HG02623 (cell line): Measurements from ENCODE around the gene MSLN.
"Not testable (repeated sequence)": the region's sequence is repeated elsewhere in the genome, so short reads cannot be mapped to it uniquely, and the experiment has no call there.

Experiments
- ATAC-seq: cut with Tn5 transposase; IDR thresholded peaks from one replicate; pipeline ENCODE4 v1.9.1; 2021; ENCODE audit warnings: moderate library complexity; ENCODE audit not compliant: unreplicated experiment

The MSLN gene

GRCh38 chr16:754121-754607, 6.4 kb upstream of the MSLN start:
- not testable (repeated sequence) for ATAC-seq

DNA sequence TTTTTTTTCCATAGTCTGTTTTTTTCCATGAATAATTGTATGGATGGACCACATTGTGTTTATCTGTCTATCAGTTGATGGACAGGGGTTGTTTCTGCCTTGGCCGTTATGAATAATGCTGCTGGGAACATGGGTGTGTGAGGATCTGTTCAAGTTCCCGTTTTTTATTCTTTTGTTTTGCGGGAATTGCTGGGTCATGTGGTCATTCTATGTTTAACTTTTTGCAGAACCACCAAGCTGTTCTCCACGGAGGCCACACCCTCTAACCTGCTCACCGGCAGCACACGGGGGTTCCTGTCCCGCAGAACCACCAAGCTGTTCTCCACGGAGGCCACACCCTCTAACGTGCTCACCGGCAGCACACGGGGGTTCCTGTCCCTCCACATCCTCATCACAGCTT, 5.9 kb upstream of the MSLN start:
- ATAC-seq: no peak

DNA sequence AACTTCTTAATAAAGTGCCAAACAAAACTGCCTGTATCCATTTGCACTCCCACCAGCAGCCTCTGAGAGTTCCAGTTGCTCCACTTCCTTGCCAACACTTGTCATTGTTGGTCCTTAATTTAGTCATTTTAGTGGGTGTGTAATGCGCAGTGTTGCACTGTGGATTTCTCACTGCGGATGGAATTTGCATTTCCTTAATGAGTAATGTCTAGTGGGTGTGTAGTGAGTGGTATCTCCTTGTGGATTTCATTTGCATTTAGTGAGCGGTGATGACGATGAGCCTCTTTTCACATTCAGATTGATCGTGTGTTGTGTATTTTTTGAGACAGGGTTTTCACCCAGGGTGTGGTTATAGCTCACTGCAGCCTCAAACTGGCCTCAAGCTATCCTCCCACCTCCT, 4.1 kb upstream of the MSLN start:
- no peak for ATAC-seq

DNA sequence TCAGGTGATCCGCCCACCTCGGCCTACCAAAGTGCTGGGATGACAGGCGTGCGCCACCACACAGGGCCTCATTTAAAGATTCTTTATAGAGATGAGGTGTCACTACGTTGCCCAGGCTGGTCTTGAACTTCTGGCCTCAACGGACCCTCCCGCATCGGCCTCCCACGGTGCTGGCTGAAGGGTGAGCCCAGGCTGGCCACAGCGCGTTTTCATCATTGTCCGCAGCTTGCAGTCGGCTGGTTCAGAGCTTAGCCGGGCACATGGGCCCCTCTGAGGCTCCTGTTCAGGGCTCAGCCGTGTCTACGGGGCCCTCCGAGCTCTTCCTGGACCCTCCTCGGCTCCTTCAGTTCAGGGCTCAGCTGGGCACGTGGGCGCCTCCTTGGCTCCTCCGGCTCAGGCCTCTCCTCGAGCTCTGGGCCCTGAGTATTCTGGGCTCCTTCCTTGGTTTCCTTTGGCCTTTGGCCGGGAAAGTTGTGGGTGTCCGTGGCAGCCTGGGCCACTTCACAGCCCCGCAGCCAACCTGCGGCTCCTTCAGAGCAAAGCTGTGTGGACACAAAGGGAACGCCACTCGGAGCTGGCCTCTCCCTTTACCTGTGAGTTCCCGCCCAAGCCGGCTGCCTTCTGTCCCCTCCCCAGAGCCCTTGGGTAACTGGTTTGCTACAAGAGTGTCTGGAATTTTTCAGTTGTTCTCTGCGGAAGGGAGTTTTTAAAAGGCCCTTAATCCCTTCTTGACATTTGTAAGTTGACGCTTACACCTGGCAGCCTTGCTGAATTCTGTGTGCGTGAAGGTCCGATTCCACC, 1.2 kb upstream of the MSLN start:
- no peak for ATAC-seq

DNA sequence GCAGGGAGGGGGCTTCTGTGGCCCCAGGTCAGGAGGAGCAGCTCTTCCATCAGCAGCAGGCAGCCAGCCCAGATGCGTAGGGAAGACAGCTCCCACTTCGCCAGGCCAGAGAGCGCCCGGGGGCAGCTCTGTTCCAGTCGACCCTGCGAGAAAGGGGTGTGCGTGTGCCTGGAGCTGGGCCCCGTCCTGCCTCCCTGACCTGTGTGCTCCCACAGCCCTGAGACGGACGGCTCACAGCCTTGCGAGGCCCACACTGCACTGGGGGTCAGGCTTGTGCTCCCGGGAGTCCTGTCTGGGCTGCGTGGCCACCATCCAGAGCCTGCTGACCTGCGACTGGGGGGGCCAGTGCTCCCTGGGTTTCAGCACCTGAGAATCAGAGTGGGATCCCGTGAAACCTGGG, 469 bp upstream of the MSLN start:
- no peak for ATAC-seq

DNA sequence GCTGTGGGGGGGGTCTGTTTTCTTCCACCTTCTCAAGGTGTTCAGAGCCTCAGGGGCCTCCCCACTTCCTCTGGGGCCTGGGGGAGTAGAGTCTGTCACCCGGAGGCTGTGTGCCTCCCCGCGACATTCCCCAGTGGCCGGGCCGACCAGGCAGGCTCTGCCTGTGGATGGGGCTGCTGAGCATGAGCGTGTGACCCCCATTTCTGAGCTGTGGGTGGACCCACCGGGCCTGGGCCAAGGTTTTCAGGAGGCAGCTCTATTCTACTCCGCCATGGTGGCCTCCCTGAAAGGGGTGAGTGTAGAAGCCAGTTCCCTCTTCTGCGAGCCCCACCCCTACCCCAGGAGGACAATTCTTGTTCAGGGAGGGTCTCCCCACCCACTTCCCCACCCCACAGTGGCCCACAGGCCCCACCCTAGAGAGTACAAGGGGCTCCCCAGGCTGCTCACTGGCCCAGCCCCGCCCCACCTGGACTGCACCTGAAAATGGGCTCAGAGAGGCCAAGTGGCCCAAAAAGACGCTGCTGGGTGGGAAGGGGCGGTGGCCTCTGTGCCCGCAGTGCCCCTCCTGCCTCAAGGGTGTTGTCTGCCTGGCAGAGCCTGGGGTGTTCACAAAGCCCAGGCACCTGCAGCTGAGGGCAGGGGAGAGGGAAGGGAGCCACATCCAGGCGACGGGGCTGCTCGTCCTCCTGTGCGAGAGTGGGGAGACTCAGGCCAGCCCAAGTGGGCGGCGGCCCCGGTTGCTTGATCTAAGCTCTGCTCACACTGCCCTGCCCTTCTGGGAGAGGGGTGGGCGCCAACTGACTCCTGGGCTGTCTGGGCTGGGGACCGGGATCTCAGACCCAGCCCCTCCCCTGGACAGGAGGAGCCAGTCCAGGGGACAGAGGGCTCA, 1.3 kb downstream of the MSLN start:
- no peak for ATAC-seq

- no peak for ATAC-seq
Measured at GRCh38 chr16:762595-763268, 2.2 kb downstream of the MSLN start.

- no peak for ATAC-seq
Measured at GRCh38 chr16:763369-764183, 3.0 kb downstream of the MSLN start.

- ATAC-seq: no peak
Measured at GRCh38 chr16:764184-764750, 3.7 kb downstream of the MSLN start.

DNA sequence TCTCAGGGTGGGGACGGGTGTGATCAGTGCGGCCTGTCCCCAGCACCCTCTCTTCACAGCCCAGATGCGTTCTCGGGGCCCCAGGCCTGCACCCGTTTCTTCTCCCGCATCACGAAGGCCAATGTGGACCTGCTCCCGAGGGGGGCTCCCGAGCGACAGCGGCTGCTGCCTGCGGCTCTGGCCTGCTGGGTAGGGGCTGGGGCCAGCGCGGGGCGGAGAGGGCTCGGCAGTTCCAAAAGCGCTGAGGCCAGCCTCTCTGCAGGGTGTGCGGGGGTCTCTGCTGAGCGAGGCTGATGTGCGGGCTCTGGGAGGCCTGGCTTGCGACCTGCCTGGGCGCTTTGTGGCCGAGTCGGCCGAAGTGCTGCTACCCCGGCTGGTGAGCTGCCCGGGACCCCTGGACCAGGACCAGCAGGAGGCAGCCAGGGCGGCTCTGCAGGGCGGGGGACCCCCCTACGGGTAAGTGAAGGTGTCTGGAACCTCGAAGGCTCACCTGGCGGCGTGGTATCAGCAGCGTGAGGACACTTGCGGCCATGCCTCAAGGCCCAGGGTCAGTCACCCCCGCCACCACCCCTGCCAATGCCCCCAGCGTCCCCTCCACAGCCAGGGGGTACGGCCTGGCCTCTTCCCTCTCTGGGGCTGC, 4.4 kb downstream of the MSLN start:
- ATAC-seq: no peak

DNA sequence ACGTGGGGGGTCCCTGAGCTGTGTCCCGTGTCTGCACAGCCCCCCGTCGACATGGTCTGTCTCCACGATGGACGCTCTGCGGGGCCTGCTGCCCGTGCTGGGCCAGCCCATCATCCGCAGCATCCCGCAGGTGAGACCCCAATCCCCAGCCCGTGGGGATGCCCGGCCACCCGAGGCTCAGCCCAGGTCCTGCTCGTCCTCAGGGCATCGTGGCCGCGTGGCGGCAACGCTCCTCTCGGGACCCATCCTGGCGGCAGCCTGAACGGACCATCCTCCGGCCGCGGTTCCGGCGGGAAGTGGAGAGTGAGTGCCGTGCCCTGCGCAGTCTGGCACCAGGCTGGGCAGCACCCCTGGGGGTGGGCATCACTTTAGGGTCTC, 4.9 kb downstream of the MSLN start:
- no peak for ATAC-seq

GRCh38 chr16:766008-766819, 5.7 kb downstream of the MSLN start:
- no peak for ATAC-seq

- ATAC-seq: no peak
Measured at GRCh38 chr16:766820-767640, 6.5 kb downstream of the MSLN start.

GRCh38 chr16:767743-768235, 7.3 kb downstream of the MSLN start:
- ATAC-seq: no peak

DNA sequence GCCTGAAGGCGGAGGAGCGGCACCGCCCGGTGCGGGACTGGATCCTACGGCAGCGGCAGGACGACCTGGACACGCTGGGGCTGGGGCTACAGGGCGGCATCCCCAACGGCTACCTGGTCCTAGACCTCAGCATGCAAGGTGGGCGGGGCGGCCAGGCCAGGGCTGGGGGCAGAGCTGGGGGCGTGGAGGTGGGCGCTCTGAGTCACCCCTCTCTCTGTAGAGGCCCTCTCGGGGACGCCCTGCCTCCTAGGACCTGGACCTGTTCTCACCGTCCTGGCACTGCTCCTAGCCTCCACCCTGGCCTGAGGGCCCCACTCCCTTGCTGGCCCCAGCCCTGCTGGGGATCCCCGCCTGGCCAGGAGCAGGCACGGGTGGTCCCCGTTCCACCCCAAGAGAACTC, 7.9 kb downstream of the MSLN start:
- no peak for ATAC-seq

DNA sequence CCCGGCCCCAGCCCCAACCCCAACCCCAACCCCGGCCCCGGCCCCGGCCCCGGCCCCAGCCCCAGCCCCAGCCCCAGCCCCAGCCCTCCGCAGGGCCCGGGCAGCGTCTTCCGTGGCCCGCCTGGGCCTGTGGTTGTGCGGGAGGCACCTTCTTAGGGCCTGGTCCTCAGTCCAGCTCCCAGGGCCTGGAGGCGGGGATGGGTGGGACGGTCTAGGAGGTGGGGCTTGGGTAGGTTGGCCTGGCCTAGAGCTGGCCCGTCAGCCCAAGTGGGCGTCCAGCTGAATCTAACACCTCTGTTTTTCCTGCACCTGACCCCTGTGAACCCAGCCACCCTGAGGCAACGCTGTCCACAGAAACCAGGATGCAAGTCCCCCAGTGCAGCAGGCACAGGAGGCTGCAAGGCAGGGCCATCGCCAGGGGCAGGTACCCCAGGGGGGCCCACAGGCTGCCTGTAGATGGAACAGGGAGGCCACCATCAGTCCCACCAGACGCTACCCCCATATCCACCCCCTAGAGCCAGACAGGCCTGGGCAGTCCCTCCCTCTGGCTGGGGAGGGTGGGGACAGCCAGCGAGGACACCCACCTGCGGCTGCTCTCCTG, 8.8 kb downstream of the MSLN start:
- no peak for ATAC-seq

GRCh38 chr16:769934-770333, 9.4 kb downstream of the MSLN start:
- no peak for ATAC-seq

- no peak for ATAC-seq
Measured at GRCh38 chr16:770411-770810, 9.9 kb downstream of the MSLN start.
